HG02870 (cell line): ENCODE measurements around the gene CCL3.

Experiments
- ATAC-seq: cut with Tn5 transposase; IDR thresholded peaks from one replicate; pipeline ENCODE4 v1.9.1; 2021; ENCODE audit warnings: mild to moderate bottlenecking, moderate library complexity; ENCODE audit not compliant: unreplicated experiment

Gene CCL3

GRCh38 chr17:36049643-36050042, 40.3 kb downstream of the CCL3 start:
- ATAC-seq: no peak

- no peak for ATAC-seq
Observed at GRCh38 chr17:36048066-36048465, 41.9 kb downstream of the CCL3 start.
